Trophoblast cell (in vitro differentiated cells and primary cell): ENCODE results near the gene IL9R.
"Not testable (repeated sequence)": the region's sequence is repeated elsewhere in the genome, so short reads cannot be mapped to it uniquely, and the experiment has no call there.

Experiments used
- DNase-seq, 2 donors: peaks; one replicate each; pipeline ENCODE4 v3.0.0-alpha.2; 2016
- H2AFZ ChIP-seq: 2 replicates; pipeline ENCODE4 v1.6.1; 2013; ENCODE audit warnings: low read length, moderate library complexity, mild to moderate bottlenecking; ENCODE audit not compliant: insufficient read depth, poor library complexity
- H2AK5ac ChIP-seq: 2 replicates; pipeline ENCODE4 v1.6.1; 2013; ENCODE audit warnings: mild to moderate bottlenecking, low read length
- H2BK120ac ChIP-seq: 2 replicates; pipeline ENCODE4 v1.6.1; 2013; ENCODE audit warnings: low read length, mild to moderate bottlenecking, moderate library complexity; ENCODE audit not compliant: insufficient read depth, poor library complexity
- H2BK12ac ChIP-seq: 2 replicates; pipeline ENCODE4 v1.6.1; 2013; ENCODE audit warnings: mild to moderate bottlenecking, low read length, moderate library complexity
- H2BK5ac ChIP-seq: 2 replicates; pipeline ENCODE4 v1.6.1; 2013; ENCODE audit warnings: low read length, low read depth, moderate library complexity, mild to moderate bottlenecking; ENCODE audit not compliant: poor library complexity
- H3K14ac ChIP-seq: 2 replicates; pipeline ENCODE4 v1.6.1; 2013; ENCODE audit warnings: mild to moderate bottlenecking, low read length
- H3K18ac ChIP-seq: 2 replicates; pipeline ENCODE4 v1.6.1; 2013; ENCODE audit warnings: mild to moderate bottlenecking, low read length
- H3K23ac ChIP-seq: 2 replicates; pipeline ENCODE4 v1.6.1; 2013; ENCODE audit warnings: low read length
- H3K27ac ChIP-seq: 2 replicates; pipeline ENCODE4 v1.5.1; 2013; ENCODE audit warnings: low read depth, mild to moderate bottlenecking, inconsistent platforms, low read length, moderate library complexity
- H3K27me3 ChIP-seq: 2 replicates; pipeline ENCODE4 v1.6.1; 2013; ENCODE audit warnings: inconsistent platforms, mild to moderate bottlenecking, low read length, moderate library complexity; ENCODE audit not compliant: insufficient read depth
- H3K36me3 ChIP-seq, 2 experiments: 1 replicate in 1 of 2; 2 replicates in 1 of 2; pipeline ENCODE4 v1.6.1; 2013; ENCODE audit warnings: low read length in 2 of 2, mild to moderate bottlenecking in 2 of 2, moderate library complexity in 1 of 2; ENCODE audit not compliant: insufficient read depth in 2 of 2, control insufficient read depth in 1 of 2
- H3K4ac ChIP-seq: 2 replicates; pipeline ENCODE4 v1.6.1; 2013; ENCODE audit warnings: low read depth, mild to moderate bottlenecking, low read length, moderate library complexity
- H3K4me1 ChIP-seq, 2 experiments: 1 replicate in 1 of 2; 2 replicates in 1 of 2; pipeline ENCODE4 v1.6.1; 2013; ENCODE audit warnings: low read length in 2 of 2, mild to moderate bottlenecking in 2 of 2, moderate library complexity in 1 of 2; ENCODE audit not compliant: insufficient read depth in 2 of 2, control insufficient read depth in 1 of 2
- H3K4me2 ChIP-seq: 2 replicates; pipeline ENCODE4 v1.6.1; 2013; ENCODE audit warnings: inconsistent platforms, mild to moderate bottlenecking, low read length, moderate library complexity
- H3K4me3 ChIP-seq: 2 replicates; pipeline ENCODE4 v1.5.1; 2013; ENCODE audit warnings: mild to moderate bottlenecking, low read depth, low read length, inconsistent platforms
- H3K79me1 ChIP-seq: one replicate; pipeline ENCODE4 v1.6.1; 2013; ENCODE audit warnings: low read length
- H3K79me2 ChIP-seq: 2 replicates; pipeline ENCODE4 v1.6.1; 2013; ENCODE audit warnings: low read length, mild to moderate bottlenecking; ENCODE audit not compliant: control insufficient read depth, insufficient read depth, poor library complexity
- H3K9ac ChIP-seq: 2 replicates; pipeline ENCODE4 v1.6.1; 2013; ENCODE audit warnings: mild to moderate bottlenecking, low read length
- H3K9me3 ChIP-seq: 2 replicates; pipeline ENCODE4 v1.6.1; 2013; ENCODE audit warnings: low read depth, mild to moderate bottlenecking, control low read depth, inconsistent platforms, low read length; ENCODE audit not compliant: insufficient read depth
- H4K12ac ChIP-seq: 2 replicates; pipeline ENCODE4 v1.6.1; 2013; ENCODE audit warnings: low read depth, mild to moderate bottlenecking, low read length, moderate library complexity
- H4K8ac ChIP-seq: 2 replicates; pipeline ENCODE4 v1.6.1; 2013; ENCODE audit warnings: low read depth, mild to moderate bottlenecking, low read length, moderate library complexity
- H4K91ac ChIP-seq: one replicate; pipeline ENCODE4 v1.6.1; 2013; ENCODE audit warnings: low read depth, mild to moderate bottlenecking, low read length, moderate library complexity
- WGBS: extraction: QIAGEN DNeasy Blood & Tissue Kit; methylation state at CpG from one replicate; pipeline ENCODE4 v1.1.7; 2013; ENCODE audit warnings: missing lambda C conversion rate; ENCODE audit not compliant: insufficient read length, insufficient coverage; ENCODE audit errors: extremely low coverage; 5-methylcytosine and 5-hydroxymethylcytosine counted together

The IL9R gene

DNA sequence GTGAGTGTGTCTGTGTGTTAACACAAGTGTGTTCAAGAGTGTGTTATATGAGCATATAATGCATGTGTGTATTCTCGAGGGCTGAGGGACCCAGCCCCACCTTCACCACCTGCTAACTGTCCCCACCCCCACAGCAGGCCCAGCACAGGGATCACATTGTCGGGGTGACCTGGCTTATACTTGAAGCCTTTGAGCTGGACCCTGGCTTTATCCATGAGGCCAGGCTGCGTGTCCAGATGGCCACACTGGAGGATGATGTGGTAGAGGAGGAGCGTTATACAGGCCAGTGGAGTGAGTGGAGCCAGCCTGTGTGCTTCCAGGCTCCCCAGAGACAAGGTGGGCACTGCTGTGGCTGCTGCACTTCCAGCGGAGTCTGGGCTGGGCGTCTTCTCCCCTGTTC lies 7.6 kb downstream of the IL9R start:
- H3K4me1 ChIP-seq, result no peaks in the 10 kb centered on the region
- H4K12ac ChIP-seq, result no peak overlapping the region
- H3K9ac ChIP-seq, result no peak overlapping the region
- H4K91ac ChIP-seq, result no peak overlapping the region
- H3K79me2 ChIP-seq, result no peaks in the 10 kb centered on the region
- H3K18ac ChIP-seq, result no peak overlapping the region
- H2AFZ ChIP-seq, result no peak overlapping the region
- no peak for DNase-seq
- no peaks in the 10 kb centered on the region for H3K27me3 ChIP-seq
- H3K4ac ChIP-seq, result no peak overlapping the region
- H4K8ac ChIP-seq, result no peak overlapping the region
- H3K36me3 ChIP-seq, result no peaks in the 10 kb centered on the region
- H3K27ac ChIP-seq, result no peak overlapping the region
- H2BK120ac ChIP-seq, result no peak overlapping the region
- H2BK5ac ChIP-seq, result no peak overlapping the region
- no peak overlapping the region for H3K14ac ChIP-seq
- no peak overlapping the region for H3K23ac ChIP-seq
- no peaks in the 10 kb centered on the region for H3K79me1 ChIP-seq
- peaks cover 53% of the 10 kb centered on the region for H3K9me3 ChIP-seq
- no CpG with 5 or more reads among the region's 6 CpGs for WGBS
- H2AK5ac ChIP-seq, result no peak overlapping the region
- no peak overlapping the region for H3K4me2 ChIP-seq
- H2BK12ac ChIP-seq, result no peak overlapping the region
- H3K4me3 ChIP-seq, result no peak overlapping the region

DNA sequence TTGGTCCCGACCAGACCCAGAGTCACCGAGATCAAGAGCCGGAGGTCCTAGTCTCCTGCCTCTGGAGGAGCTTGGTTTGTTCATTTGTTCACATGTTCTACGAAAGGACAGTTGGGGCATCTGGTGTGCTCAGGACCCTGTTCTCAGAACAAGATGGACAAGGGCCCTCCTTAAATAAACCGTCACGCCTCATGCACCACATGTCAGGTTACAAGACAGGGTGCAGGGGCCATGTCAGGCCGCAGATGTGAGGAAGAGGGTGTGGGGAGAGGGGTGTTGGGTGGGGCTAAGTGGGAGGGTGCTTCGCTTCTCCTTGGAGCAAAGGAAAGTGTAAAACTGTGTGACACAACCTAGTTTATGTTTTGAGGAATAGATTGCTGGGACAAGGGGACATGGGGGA lies 9.0 kb downstream of the IL9R start:
- no CpG with 5 or more reads among the region's 8 CpGs for WGBS
- H3K27me3 ChIP-seq, H2BK5ac ChIP-seq, DNase-seq, H3K36me3 ChIP-seq, H3K14ac ChIP-seq, H4K12ac ChIP-seq, H3K27ac ChIP-seq, H3K23ac ChIP-seq, H2BK120ac ChIP-seq, H3K18ac ChIP-seq, H3K4me3 ChIP-seq, H3K4me1 ChIP-seq, H2BK12ac ChIP-seq, H3K9ac ChIP-seq, H2AK5ac ChIP-seq, H3K79me1 ChIP-seq, H4K8ac ChIP-seq, H3K4ac ChIP-seq, H2AFZ ChIP-seq, H3K79me2 ChIP-seq, H4K91ac ChIP-seq, H3K4me2 ChIP-seq: not testable (repeated sequence)
- H3K9me3 ChIP-seq, result peaks cover 41% of the 10 kb centered on the region

DNA sequence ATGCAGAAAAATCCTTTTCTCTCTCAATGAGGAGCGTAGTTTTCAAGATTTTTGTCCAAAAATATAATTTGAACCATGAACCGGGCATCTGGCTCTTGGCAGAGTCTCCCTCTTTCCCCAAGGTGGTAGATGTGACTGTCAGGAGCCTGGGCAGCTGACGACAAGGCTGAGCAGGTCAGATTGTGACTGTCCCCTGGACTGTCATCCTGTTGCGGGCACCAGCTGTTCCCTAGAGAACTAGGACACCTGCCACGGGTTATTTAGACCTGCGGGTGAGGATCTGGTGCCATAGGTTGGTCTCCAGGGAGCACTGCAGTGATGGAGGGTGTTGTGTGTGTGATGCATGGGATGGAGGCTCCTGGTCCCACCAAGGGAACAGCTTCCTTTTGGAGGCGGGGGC lies 10.9 kb downstream of the IL9R start:
- not testable (repeated sequence) for H3K9ac ChIP-seq, H3K27ac ChIP-seq, H4K12ac ChIP-seq, H3K18ac ChIP-seq, H2BK12ac ChIP-seq, H3K79me2 ChIP-seq, H3K23ac ChIP-seq, H2BK5ac ChIP-seq, H2AK5ac ChIP-seq, H3K79me1 ChIP-seq, H3K27me3 ChIP-seq, DNase-seq, H4K8ac ChIP-seq, H3K4me1 ChIP-seq, H2AFZ ChIP-seq, H3K36me3 ChIP-seq, H2BK120ac ChIP-seq, H3K4me3 ChIP-seq, H3K4ac ChIP-seq, H3K14ac ChIP-seq, H4K91ac ChIP-seq, H3K4me2 ChIP-seq
- WGBS, result no CpG with 5 or more reads among the region's 7 CpGs
- H3K9me3 ChIP-seq, result peaks cover 27% of the 10 kb centered on the region

DNA sequence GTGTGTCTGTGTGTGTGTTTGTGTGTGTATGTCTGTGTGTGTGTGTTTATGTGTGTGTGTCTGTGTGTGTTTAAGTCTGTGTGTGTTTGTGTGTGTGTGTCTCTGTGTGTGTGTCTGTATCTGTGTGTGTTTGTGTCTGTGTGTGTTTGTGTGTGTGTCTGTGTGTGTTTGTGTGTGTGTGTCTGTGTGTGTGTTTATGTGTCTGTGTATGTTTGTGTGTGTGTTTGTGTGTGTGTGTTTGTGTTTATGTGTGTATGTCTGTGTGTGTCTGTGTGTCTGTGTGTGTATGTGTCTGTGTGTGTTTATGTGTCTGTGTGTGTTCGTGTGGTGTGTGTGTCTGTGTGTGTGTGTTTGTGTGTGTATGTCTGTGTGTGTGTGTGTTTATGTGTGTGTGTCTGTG lies 11.4 kb downstream of the IL9R start:
- no CpG with 5 or more reads among the region's 1 CpG for WGBS
- no peak overlapping the region for H4K8ac ChIP-seq
- no peaks in the 10 kb centered on the region for H3K4me1 ChIP-seq
- DNase-seq, result no peak
- no peak overlapping the region for H3K14ac ChIP-seq
- H3K9me3 ChIP-seq, result peaks cover 22% of the 10 kb centered on the region
- no peak overlapping the region for H3K27ac ChIP-seq
- H2BK120ac ChIP-seq, result no peak overlapping the region
- no peak overlapping the region for H3K4me3 ChIP-seq
- no peak overlapping the region for H2BK5ac ChIP-seq
- H2BK12ac ChIP-seq, result no peak overlapping the region
- no peak overlapping the region for H3K4me2 ChIP-seq
- no peak overlapping the region for H2AK5ac ChIP-seq
- no peaks in the 10 kb centered on the region for H3K79me1 ChIP-seq
- H4K12ac ChIP-seq, result no peak overlapping the region
- no peak overlapping the region for H3K9ac ChIP-seq
- H3K27me3 ChIP-seq, result no peaks in the 10 kb centered on the region
- H3K18ac ChIP-seq, result no peak overlapping the region
- H4K91ac ChIP-seq, result no peak overlapping the region
- no peak overlapping the region for H3K4ac ChIP-seq
- peak overlapping the region; percentile 50 for H3K23ac ChIP-seq
- no peaks in the 10 kb centered on the region for H3K79me2 ChIP-seq
- no peaks in the 10 kb centered on the region for H3K36me3 ChIP-seq
- no peak overlapping the region for H2AFZ ChIP-seq
